ENCODE measurements around the gene NRAP. TPM values are rescaled to one million over a fixed set of nuclear protein-coding genes. Genes with fewer than 3 reads are reported as not detected.

NRAP gene
- total RNA-seq, 1 donor from 2014 or later = not detected

DNA sequence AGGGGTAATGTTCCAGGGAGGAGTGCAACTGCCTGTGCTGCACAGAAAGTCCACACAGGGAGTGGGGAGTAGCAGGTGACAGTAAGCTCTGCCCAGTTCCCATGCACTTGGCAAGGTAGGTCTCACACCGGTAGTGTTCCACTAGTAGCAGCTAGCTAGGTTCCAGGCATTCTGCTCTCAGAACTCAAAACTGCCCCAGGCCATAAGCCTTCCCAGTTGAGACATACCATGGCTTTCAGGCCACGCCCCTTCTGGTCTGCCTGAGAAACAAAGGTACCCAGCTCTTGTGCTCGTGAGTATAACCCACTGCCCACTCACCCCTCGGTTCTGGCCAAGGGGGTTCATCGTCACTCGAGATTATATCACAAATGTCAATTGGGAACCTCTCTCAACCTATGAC is 28.4 kb upstream of the NRAP start:
- intact Hi-C loops (cut with micrococcal nuclease) = no loop called here
- H3K27me3 Mint-ChIP-seq (ENCODE audit: insufficient read depth) = no peaks in the 10 kb centered on the region
- H3K36me3 Mint-ChIP-seq (ENCODE audit: low read depth) = peaks cover 65% of the 10 kb centered on the region
- H3K4me3 Mint-ChIP-seq = no peak overlapping the region
- no peak for DNase-seq (ENCODE audit: low spot score)
- H3K4me1 Mint-ChIP-seq (ENCODE audit: low read depth) = peaks cover 29% of the 10 kb centered on the region
- no peak overlapping the region for H3K27ac Mint-ChIP-seq
- peaks cover 52% of the 10 kb centered on the region for H3K9me3 Mint-ChIP-seq

DNA sequence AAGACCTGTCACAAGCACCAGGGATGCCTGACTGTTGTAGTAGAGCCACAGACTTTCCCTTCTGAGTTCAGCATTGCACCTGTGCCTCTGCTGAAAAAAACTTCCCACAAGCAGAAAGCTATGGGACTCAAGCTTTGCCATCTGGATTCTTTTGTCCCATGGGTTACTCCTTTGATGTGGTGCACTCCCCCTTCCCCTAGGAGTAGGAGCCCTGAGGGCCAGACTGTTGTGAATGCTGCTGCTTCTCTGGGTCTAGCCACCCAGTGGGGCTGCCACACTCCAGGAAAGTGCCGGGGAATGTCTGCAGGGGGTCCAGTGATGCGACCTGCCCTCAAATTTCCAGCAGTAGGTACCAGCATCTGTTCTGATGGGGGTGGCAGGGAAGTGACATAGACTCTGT is 27.5 kb upstream of the NRAP start:
- DNase-seq (ENCODE audit: low spot score) = no peak
- Mint-ChIP-seq H3K9me3 (peaks cover 58% of the 10 kb centered on the region), H3K36me3 (ENCODE audit: low read depth) (peaks cover 62% of the 10 kb centered on the region), H3K27me3 (ENCODE audit: insufficient read depth) (no peaks in the 10 kb centered on the region), H3K4me1 (ENCODE audit: low read depth) (peaks cover 29% of the 10 kb centered on the region), H3K4me3 (no peak overlapping the region), H3K27ac (no peak overlapping the region)
- intact Hi-C loops (cut with micrococcal nuclease) = no loop called here

DNA sequence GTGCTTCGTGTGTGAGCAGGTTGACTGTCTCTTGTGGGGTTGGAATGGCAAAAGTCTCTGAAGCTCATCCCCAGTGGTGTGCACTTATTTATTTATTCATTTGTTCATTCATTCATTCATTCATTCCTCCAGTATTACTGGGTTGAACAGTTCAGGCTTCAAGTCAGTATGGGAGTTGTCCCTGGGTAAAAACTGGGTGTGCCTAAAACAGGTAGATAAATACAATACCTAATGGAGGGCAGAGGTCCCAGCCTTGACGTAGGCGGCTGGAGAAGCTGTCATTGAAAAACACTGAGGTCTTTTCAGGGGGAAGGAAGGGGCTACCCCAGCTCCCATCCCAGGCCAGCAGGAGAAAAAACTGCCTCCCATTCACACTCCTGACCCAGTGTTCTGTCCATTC is 26.9 kb upstream of the NRAP start:
- Mint-ChIP-seq H3K4me3 (no peak overlapping the region), H3K9me3 (peaks cover 64% of the 10 kb centered on the region), H3K27me3 (ENCODE audit: insufficient read depth) (no peaks in the 10 kb centered on the region), H3K36me3 (ENCODE audit: low read depth) (peaks cover 65% of the 10 kb centered on the region), H3K27ac (no peak overlapping the region), H3K4me1 (ENCODE audit: low read depth) (peaks cover 30% of the 10 kb centered on the region)
- intact Hi-C loops (cut with micrococcal nuclease) = no loop called here
- no peak for DNase-seq (ENCODE audit: low spot score)

- Mint-ChIP-seq H3K27ac (peak overlapping the region; percentile 70), H3K4me3 (peak overlapping the region; percentile 64), H3K4me1 (ENCODE audit: low read depth) (peaks cover 39% of the 10 kb centered on the region), H3K9me3 (peaks cover 69% of the 10 kb centered on the region), H3K27me3 (ENCODE audit: insufficient read depth) (no peaks in the 10 kb centered on the region), H3K36me3 (ENCODE audit: low read depth) (peaks cover 68% of the 10 kb centered on the region)
- DNase-seq (ENCODE audit: low spot score) = no peak
- intact Hi-C loops (cut with micrococcal nuclease) = loop anchor here (1.0 to 10.0 kb wide), 2 partner anchors 10 to 705 kb away; partner anchors contain the start of gene CASP7
These were observed 25.7 kb upstream of the NRAP start for GRCh38 chr10:113689574-113689973.

GRCh38 chr10:113689057-113689456 is 25.2 kb upstream of the NRAP start:
- no peak for DNase-seq (ENCODE audit: low spot score)
- H3K36me3 Mint-ChIP-seq (ENCODE audit: low read depth) = peaks cover 72% of the 10 kb centered on the region
- H3K4me3 Mint-ChIP-seq = peak overlapping the region; percentile 64
- peaks cover 43% of the 10 kb centered on the region for H3K4me1 Mint-ChIP-seq (ENCODE audit: low read depth)
- H3K27ac Mint-ChIP-seq = peak overlapping the region; percentile 70
- intact Hi-C loops (cut with micrococcal nuclease) = loop anchor here (1.0 to 10.0 kb wide), 2 partner anchors 10 to 704 kb away; partner anchors contain the start of gene CASP7
- no peaks in the 10 kb centered on the region for H3K27me3 Mint-ChIP-seq (ENCODE audit: insufficient read depth)
- H3K9me3 Mint-ChIP-seq = peaks cover 72% of the 10 kb centered on the region

GRCh38 chr10:113687037-113687436 is 23.2 kb upstream of the NRAP start:
- Mint-ChIP-seq H3K36me3 (ENCODE audit: low read depth) (peaks cover 67% of the 10 kb centered on the region), H3K27me3 (ENCODE audit: insufficient read depth) (no peaks in the 10 kb centered on the region), H3K4me3 (no peak overlapping the region), H3K9me3 (peaks cover 64% of the 10 kb centered on the region), H3K27ac (no peak overlapping the region), H3K4me1 (ENCODE audit: low read depth) (peaks cover 60% of the 10 kb centered on the region)
- intact Hi-C loops (cut with micrococcal nuclease) = loop anchor here (10.0 kb wide), 1 partner anchor 702 kb away; no protein-coding TSS in a partner anchor
- no peak for DNase-seq (ENCODE audit: low spot score)

GRCh38 chr10:113686028-113686427 is 22.2 kb upstream of the NRAP start:
- peaks cover 64% of the 10 kb centered on the region for H3K9me3 Mint-ChIP-seq
- peaks cover 70% of the 10 kb centered on the region for H3K4me1 Mint-ChIP-seq (ENCODE audit: low read depth)
- H3K4me3 Mint-ChIP-seq = no peak overlapping the region
- no peaks in the 10 kb centered on the region for H3K27me3 Mint-ChIP-seq (ENCODE audit: insufficient read depth)
- no peak for DNase-seq (ENCODE audit: low spot score)
- H3K36me3 Mint-ChIP-seq (ENCODE audit: low read depth) = peaks cover 62% of the 10 kb centered on the region
- intact Hi-C loops (cut with micrococcal nuclease) = loop anchor here (10.0 kb wide), 1 partner anchor 701 kb away; no protein-coding TSS in a partner anchor
- no peak overlapping the region for H3K27ac Mint-ChIP-seq

DNA sequence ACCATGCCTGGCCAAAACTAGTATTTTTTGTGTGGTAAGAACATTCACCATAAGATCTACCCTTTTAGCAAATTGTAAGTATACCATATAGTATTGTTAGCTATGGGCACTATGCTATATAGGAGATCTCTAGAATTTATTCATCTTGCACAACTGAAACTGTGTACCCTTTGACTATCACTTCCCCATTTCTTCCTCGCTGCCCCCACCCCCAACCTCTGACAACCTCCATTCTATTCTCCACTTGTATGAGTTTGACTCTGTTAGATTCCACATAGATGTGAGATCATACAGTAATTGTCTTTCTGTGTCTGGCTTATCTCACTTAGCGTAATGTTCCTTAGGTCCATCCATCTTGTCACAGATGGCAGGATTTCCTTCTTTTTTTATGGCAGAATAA is 19.5 kb upstream of the NRAP start:
- H3K27me3 Mint-ChIP-seq (ENCODE audit: insufficient read depth) = no peaks in the 10 kb centered on the region
- H3K36me3 Mint-ChIP-seq (ENCODE audit: low read depth) = peaks cover 48% of the 10 kb centered on the region
- H3K4me1 Mint-ChIP-seq (ENCODE audit: low read depth) = peaks cover 65% of the 10 kb centered on the region
- no peak overlapping the region for H3K4me3 Mint-ChIP-seq
- no peak overlapping the region for H3K27ac Mint-ChIP-seq
- DNase-seq (ENCODE audit: low spot score) = no peak
- peaks cover 47% of the 10 kb centered on the region for H3K9me3 Mint-ChIP-seq
- intact Hi-C loops (cut with micrococcal nuclease) = loop anchor here (2.0 to 10.0 kb wide), 4 partner anchors 24 to 1291 kb away; no protein-coding TSS in a partner anchor

DNA sequence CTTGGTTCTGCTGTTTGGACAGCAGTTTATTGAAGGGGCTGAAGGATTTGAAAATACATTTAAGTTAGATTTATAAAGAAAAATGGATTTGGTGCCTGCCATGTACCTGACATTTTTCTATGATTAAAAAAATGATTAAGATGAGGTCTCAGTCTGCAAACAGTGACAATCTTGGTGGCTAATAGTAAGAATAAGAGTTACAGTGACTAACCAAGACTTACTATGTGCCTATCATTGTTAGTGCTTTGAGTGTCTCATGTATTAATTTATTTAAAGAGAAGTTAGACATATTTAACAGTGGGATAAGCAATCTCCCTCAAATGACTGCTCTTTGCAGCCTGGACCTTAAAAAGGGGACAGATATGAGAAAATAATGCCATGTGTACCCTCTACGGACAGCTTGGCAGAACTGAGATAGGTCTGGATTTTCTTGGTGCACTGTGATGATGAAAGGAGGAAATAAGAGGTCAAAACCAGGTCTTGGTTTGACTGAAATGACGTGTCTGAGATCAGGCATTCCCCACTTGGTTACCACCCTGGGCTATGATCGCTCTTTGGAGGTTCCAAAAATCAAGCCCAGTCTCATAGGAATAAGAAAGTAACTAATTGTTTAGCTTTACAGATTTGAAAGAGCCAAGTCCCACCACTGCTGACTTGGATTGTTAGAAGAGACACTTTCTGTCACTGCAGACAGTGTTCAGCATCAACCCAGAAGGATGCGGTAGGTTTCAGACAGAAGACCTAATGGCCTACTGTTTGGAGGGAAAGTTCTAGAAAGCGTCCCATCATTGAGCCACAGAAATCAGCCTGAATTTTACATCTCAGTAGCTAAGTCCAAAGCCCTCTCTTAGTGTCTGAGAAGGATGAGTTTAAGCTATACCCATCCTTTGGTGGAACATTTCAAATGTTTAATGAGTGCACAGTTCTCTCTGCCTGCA is 18.0 kb upstream of the NRAP start:
- Mint-ChIP-seq H3K4me3 (peak overlapping the region; percentile 99), H3K27me3 (ENCODE audit: insufficient read depth) (no peaks in the 10 kb centered on the region), H3K9me3 (peaks cover 32% of the 10 kb centered on the region), H3K4me1 (ENCODE audit: low read depth) (peaks cover 61% of the 10 kb centered on the region), H3K36me3 (ENCODE audit: low read depth) (peaks cover 35% of the 10 kb centered on the region), H3K27ac (peak overlapping the region; percentile 98)
- peak; percentile 46 for DNase-seq (ENCODE audit: low spot score)
- intact Hi-C loops (cut with micrococcal nuclease) = loop anchor here (1.0 to 10.0 kb wide), 10 partner anchors 25 to 1290 kb away; no protein-coding TSS in a partner anchor

DNA sequence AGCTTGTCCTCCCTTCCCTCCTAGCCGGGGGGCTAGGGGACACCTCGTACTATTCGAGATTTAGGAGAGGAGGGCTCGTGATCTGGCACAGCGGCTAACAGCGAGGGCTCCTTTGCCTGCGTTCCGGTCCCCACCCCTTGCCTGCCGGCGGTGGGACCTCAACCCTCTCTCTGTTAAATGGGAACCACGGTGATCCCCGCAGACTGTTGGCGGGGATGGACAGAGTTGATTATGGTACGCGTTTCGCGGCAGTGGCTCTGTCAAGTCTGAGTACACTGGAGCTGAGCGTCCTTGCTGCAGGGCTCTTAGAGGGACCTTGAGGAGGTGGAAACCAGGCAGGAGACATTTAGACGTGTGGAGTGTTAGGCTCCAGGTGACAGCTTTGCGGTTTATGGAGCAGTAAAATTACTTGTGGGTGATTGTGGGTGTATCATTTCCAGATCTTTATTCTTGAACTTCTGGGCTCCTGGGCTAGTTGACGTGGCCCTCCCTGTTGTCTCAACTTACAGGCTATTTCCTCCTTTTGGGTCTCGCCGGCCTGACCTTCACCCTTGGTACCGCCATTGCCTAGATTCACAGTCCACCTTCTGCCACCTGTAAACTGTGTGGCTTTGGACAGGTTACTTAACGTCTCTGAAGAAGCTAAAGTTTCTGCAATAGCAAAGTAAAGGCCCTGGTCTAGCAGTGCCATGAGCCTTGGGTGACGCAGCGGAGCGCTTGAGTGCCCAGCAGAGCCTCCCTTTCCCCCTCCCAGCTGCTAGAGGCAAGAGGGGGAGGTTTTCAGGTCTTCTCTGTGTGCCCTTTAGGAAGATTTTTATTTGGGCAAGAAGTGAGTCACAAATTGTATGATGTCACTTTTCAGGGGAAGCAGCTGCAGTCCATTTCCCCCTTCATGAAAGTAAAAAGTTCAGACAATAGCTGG is 16.6 kb upstream of the NRAP start:
- H3K27me3 Mint-ChIP-seq (ENCODE audit: insufficient read depth) = peaks cover 3% of the 10 kb centered on the region
- H3K9me3 Mint-ChIP-seq = peaks cover 22% of the 10 kb centered on the region
- H3K4me1 Mint-ChIP-seq (ENCODE audit: low read depth) = peaks cover 57% of the 10 kb centered on the region
- peak overlapping the region; percentile 99 for H3K4me3 Mint-ChIP-seq
- peak; percentile 20 for DNase-seq (ENCODE audit: low spot score)
- peak overlapping the region; percentile 98 for H3K27ac Mint-ChIP-seq
- peaks cover 29% of the 10 kb centered on the region for H3K36me3 Mint-ChIP-seq (ENCODE audit: low read depth)
- intact Hi-C loops (cut with micrococcal nuclease) = loop anchor here (1.0 to 10.0 kb wide), 9 partner anchors 280 to 1288 kb away; partner anchors contain the start of gene CCDC186

DNA sequence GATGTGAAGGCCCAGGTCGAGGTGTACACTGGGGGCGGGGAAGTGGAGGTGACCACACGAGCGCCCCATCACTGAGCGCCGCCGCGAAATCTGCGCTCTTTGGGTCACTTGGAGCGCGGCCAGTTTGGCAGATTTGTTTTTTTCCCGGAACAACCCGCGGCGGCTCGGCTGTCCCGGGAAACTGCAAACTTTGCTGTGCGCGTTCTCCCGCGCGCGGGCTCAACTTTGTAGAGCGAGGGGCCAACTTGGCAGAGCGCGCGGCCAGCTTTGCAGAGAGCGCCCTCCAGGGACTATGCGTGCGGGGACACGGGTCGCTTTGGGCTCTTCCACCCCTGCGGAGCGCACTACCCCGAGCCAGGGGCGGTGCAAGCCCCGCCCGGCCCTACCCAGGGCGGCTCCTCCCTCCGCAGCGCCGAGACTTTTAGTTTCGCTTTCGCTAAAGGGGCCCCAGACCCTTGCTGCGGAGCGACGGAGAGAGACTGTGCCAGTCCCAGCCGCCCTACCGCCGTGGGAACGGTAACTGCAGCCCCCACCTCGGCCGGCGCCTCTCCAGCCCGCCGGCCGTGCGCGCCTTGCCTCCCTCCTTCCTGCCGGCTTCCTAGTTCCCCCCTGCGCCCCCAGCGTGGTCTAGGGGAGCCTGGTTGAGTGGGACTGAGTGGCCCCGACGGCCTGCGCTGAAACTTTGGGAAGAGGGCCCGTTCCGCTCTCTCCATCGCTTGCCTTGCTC is 15.8 kb upstream of the NRAP start, which contains the start of gene CASP7:
Gene CASP7 (plus strand): TSS at position 450 of the 727 bp plus-strand sequence. CDS start 17,582 bp downstream, outside the sequence.
- intact Hi-C loops (cut with micrococcal nuclease) = loop anchor here (1.0 to 10.0 kb wide), 11 partner anchors 10 to 1287 kb away; partner anchors contain the start of genes CCDC186, DCLRE1A and NHLRC2
- H3K27me3 Mint-ChIP-seq (ENCODE audit: insufficient read depth) = peaks cover 9% of the 10 kb centered on the region
- H3K9me3 Mint-ChIP-seq = peaks cover 14% of the 10 kb centered on the region
- peak; percentile 84 for DNase-seq (ENCODE audit: low spot score)
- peaks cover 51% of the 10 kb centered on the region for H3K4me1 Mint-ChIP-seq (ENCODE audit: low read depth)
- H3K27ac Mint-ChIP-seq = peak within 1 kb of the TSS; percentile 98
- peaks cover 23% of the 10 kb centered on the region for H3K36me3 Mint-ChIP-seq (ENCODE audit: low read depth)
- peak within 1 kb of the TSS; percentile 99 for H3K4me3 Mint-ChIP-seq

Data from activated T-helper 1 cell treated with anti-CD3 and anti-CD28 coated beads, Interleukin-12 subunit alpha, Interleukin-12 subunit beta, Interleukin-2, Interleukin-4 antibody, amounts not matched to agents 30 ng/mL and 10 ng/mL and 1 ng/mL, durations not matched to agents 14 hours and 24 hours and 36 hours (primary cell).